ENCODE measurements around the gene UBASH3A.

- peak; percentile 43 to 72 for TF ChIP-seq POLR2A (IDR thresholded peaks at IDR 0.05)
- no peak for TF ChIP-seq CTCF (IDR thresholded peaks at IDR 0.05)
Measured at GRCh38 chr21:42456457-42456856, 52.8 kb downstream of the UBASH3A start.

Measured in Peyer's patch (tissue), 4 donors.